Liver (tissue), 2 donors: ENCODE data around the gene OR4Q3.

Source experiments
- REST ChIP-seq: IDR thresholded peaks from 2 replicates; pipeline ENCODE4 v1.6.1; 2016; ENCODE audit warnings: antibody characterized with exemption, mild to moderate bottlenecking
- TF ChIP-seq, protein P1 (sequence below): fragments of 150-350 bp; IDR thresholded peaks from 2 replicates; pipeline ENCODE4 v1.5.1; 2017; ENCODE audit warnings: improper control_type of control experiment, low read depth, low read length; ENCODE audit not compliant: missing input control
- TF ChIP-seq, protein P2 (sequence below): IDR thresholded peaks from 2 replicates; pipeline ENCODE4 v1.6.1; 2016; ENCODE audit warnings: antibody characterized with exemption
- donor health status: healthy.

DNA sequence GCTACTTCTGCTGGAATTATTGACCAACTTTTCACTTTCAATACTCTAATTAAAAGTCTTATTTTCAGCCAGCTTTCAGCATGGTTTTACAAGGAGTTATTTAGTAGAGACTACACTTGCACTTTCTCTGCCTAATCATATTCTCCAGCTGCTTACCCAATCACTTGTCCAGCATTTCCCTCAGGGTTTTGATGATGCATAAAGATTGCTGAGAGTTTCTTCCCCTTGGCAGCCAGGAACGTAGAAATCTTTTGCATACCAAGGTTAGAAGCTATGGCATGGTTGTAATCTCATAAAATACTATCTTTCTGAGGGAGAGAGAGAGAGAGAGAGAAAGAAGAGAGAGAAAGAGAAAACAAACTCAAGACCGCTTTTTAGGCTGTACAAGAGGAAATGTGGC, 10.8 kb downstream of the OR4Q3 start:
- TF ChIP-seq, protein P1, sequence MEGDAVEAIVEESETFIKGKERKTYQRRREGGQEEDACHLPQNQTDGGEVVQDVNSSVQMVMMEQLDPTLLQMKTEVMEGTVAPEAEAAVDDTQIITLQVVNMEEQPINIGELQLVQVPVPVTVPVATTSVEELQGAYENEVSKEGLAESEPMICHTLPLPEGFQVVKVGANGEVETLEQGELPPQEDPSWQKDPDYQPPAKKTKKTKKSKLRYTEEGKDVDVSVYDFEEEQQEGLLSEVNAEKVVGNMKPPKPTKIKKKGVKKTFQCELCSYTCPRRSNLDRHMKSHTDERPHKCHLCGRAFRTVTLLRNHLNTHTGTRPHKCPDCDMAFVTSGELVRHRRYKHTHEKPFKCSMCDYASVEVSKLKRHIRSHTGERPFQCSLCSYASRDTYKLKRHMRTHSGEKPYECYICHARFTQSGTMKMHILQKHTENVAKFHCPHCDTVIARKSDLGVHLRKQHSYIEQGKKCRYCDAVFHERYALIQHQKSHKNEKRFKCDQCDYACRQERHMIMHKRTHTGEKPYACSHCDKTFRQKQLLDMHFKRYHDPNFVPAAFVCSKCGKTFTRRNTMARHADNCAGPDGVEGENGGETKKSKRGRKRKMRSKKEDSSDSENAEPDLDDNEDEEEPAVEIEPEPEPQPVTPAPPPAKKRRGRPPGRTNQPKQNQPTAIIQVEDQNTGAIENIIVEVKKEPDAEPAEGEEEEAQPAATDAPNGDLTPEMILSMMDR = no peak
- TF ChIP-seq, protein P2, sequence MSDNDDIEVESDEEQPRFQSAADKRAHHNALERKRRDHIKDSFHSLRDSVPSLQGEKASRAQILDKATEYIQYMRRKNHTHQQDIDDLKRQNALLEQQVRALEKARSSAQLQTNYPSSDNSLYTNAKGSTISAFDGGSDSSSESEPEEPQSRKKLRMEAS = no peak
- TF ChIP-seq REST = no peak
